HL-60 (cell line): ENCODE data around the gene UBE2D1.

Experiments
- DNase-seq, 2 experiments: peaks; one replicate each; pipeline ENCODE4 v3.0.0-alpha.2; 2010 to 2020; ENCODE audit warnings: low read depth in 1 of 2, low spot score in 1 of 2
- H3K27ac ChIP-seq: fragments of 250-450 bp; sonication (Bioruptor Pico); replicated peaks from 2 replicates; pipeline ENCODE4 v1.5.1; 2020; ENCODE audit warnings: mild to moderate bottlenecking, moderate library complexity
- H3K27me3 ChIP-seq: fragments of 250-450 bp; sonication (Bioruptor Pico); 2 replicates; pipeline ENCODE4 v1.5.1; 2021; ENCODE audit warnings: mild to moderate bottlenecking, moderate library complexity; ENCODE audit not compliant: insufficient read depth, poor library complexity, severe bottlenecking
- H3K4me3 ChIP-seq: replicated peaks from 2 replicates; pipeline ENCODE4 v1.5.1; 2011; ENCODE audit warnings: mild to moderate bottlenecking, control low read depth, low read length; ENCODE audit not compliant: insufficient read depth
- GABPA ChIP-seq: IDR thresholded peaks from 2 replicates; pipeline ENCODE4 v1.6.1; 2012; ENCODE audit warnings: low read depth
- POLR2AphosphoS5 ChIP-seq: IDR thresholded peaks from 2 replicates; pipeline ENCODE4 v1.6.1; 2012; ENCODE audit warnings: low read depth
- SPI1 ChIP-seq: IDR thresholded peaks from 2 replicates; pipeline ENCODE4 v1.6.1; 2012; ENCODE audit warnings: low read depth, mild to moderate bottlenecking, borderline replicate concordance
- TF ChIP-seq, protein P1 (sequence below): IDR thresholded peaks from one replicate; pipeline ENCODE4 v1.5.1; 2011; ENCODE audit warnings: low read length, control low read depth, inconsistent platforms; ENCODE audit not compliant: insufficient read depth
- TF ChIP-seq, protein P2 (sequence below): IDR thresholded peaks from 2 replicates; pipeline ENCODE4 v1.6.1; 2012; ENCODE audit warnings: low read depth; ENCODE audit not compliant: insufficient replicate concordance

The UBE2D1 gene

GRCh38 chr10:58328233-58328632, 6.6 kb upstream of the UBE2D1 start:
- no peak overlapping the region for H3K27ac ChIP-seq
- no peaks in the 10 kb centered on the region for H3K27me3 ChIP-seq
- TF ChIP-seq GABPA (no peak), POLR2AphosphoS5 (no peak), SPI1 (no peak)
- TF ChIP-seq, protein P1, sequence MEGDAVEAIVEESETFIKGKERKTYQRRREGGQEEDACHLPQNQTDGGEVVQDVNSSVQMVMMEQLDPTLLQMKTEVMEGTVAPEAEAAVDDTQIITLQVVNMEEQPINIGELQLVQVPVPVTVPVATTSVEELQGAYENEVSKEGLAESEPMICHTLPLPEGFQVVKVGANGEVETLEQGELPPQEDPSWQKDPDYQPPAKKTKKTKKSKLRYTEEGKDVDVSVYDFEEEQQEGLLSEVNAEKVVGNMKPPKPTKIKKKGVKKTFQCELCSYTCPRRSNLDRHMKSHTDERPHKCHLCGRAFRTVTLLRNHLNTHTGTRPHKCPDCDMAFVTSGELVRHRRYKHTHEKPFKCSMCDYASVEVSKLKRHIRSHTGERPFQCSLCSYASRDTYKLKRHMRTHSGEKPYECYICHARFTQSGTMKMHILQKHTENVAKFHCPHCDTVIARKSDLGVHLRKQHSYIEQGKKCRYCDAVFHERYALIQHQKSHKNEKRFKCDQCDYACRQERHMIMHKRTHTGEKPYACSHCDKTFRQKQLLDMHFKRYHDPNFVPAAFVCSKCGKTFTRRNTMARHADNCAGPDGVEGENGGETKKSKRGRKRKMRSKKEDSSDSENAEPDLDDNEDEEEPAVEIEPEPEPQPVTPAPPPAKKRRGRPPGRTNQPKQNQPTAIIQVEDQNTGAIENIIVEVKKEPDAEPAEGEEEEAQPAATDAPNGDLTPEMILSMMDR, result no peak
- TF ChIP-seq, protein P2, sequence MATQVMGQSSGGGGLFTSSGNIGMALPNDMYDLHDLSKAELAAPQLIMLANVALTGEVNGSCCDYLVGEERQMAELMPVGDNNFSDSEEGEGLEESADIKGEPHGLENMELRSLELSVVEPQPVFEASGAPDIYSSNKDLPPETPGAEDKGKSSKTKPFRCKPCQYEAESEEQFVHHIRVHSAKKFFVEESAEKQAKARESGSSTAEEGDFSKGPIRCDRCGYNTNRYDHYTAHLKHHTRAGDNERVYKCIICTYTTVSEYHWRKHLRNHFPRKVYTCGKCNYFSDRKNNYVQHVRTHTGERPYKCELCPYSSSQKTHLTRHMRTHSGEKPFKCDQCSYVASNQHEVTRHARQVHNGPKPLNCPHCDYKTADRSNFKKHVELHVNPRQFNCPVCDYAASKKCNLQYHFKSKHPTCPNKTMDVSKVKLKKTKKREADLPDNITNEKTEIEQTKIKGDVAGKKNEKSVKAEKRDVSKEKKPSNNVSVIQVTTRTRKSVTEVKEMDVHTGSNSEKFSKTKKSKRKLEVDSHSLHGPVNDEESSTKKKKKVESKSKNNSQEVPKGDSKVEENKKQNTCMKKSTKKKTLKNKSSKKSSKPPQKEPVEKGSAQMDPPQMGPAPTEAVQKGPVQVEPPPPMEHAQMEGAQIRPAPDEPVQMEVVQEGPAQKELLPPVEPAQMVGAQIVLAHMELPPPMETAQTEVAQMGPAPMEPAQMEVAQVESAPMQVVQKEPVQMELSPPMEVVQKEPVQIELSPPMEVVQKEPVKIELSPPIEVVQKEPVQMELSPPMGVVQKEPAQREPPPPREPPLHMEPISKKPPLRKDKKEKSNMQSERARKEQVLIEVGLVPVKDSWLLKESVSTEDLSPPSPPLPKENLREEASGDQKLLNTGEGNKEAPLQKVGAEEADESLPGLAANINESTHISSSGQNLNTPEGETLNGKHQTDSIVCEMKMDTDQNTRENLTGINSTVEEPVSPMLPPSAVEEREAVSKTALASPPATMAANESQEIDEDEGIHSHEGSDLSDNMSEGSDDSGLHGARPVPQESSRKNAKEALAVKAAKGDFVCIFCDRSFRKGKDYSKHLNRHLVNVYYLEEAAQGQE, result no peak
- no peak overlapping the region for H3K4me3 ChIP-seq
- no peak for DNase-seq

DNA sequence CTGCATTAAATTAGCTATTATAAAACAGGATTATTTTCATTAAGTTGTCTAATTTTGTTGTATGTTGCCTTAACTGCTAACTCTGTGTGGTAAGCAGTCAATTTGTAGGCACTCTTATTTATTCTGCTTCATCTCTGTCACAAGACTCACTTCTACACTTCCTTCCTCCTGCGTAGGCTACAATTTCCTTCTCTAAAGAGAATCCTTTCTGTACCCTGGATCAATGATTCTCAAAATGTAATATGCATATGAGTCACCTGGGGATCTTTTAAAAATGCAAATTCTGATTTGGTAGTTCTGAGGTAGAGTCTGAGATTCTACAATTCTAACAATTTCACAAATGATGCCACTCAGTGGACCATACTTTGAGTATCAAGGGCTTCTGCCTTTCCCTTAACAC, 4.4 kb upstream of the UBE2D1 start:
- H3K27me3 ChIP-seq, result no peaks in the 10 kb centered on the region
- H3K4me3 ChIP-seq, result no peak overlapping the region
- DNase-seq, result no peak
- TF ChIP-seq GABPA (no peak), SPI1 (peak; percentile 51; the same call in 1 of the 2 replicates)
- no peak overlapping the region for H3K27ac ChIP-seq

GRCh38 chr10:58331646-58332045, 3.2 kb upstream of the UBE2D1 start:
- no peak overlapping the region for H3K27ac ChIP-seq
- no peak for DNase-seq
- no peak for TF ChIP-seq POLR2AphosphoS5
- TF ChIP-seq, protein P1, result no peak
- TF ChIP-seq SPI1, result no peak
- TF ChIP-seq, protein P2, result no peak
- no peak for TF ChIP-seq GABPA
- H3K27me3 ChIP-seq, result no peaks in the 10 kb centered on the region
- H3K4me3 ChIP-seq, result no peak overlapping the region

GRCh38 chr10:58335306-58336005, 650 bp downstream of the UBE2D1 start:
- Histone ChIP-seq H3K4me3 (peak overlapping the region; percentile 96), H3K27me3 (no peaks in the 10 kb centered on the region), H3K27ac (peak overlapping the region; percentile 51)
- no peak for DNase-seq
- TF ChIP-seq POLR2AphosphoS5, result no peak
- TF ChIP-seq, protein P1, result no peak
- TF ChIP-seq SPI1, result no peak
